ENCODE results near the gene RPS16.
A peak's percentile ranks its signal among the peaks of the same experiment; 100 is the strongest.

The RPS16 gene

DNA sequence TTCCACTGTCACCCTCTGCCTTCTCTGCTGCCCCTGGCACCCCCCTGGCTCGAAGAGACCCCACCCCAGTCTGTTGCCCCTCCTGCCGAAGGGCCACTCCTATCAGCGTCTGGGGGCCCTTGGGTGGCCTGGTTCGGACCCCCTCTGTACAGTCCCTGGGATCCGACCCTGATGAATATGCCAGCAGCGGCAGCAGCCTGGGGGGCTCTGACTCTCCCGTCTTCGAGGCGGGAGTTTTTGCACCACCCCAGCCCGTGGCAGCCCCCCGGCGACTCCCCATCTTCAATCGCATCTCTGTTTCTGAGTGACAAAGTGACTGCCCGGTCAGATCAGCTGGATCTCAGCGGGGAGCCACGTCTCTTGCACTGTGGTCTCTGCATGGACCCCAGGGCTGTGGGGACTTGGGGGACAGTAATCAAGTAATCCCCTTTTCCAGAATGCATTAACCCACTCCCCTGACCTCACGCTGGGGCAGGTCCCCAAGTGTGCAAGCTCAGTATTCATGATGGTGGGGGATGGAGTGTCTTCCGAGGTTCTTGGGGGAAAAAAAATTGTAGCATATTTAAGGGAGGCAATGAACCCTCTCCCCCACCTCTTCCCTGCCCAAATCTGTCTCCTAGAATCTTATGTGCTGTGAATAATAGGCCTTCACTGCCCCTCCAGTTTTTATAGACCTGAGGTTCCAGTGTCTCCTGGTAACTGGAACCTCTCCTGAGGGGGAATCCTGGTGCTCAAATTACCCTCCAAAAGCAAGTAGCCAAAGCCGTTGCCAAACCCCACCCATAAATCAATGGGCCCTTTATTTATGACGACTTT, 27.1 kb downstream of the RPS16 start:
- TF ChIP-seq, protein P1, sequence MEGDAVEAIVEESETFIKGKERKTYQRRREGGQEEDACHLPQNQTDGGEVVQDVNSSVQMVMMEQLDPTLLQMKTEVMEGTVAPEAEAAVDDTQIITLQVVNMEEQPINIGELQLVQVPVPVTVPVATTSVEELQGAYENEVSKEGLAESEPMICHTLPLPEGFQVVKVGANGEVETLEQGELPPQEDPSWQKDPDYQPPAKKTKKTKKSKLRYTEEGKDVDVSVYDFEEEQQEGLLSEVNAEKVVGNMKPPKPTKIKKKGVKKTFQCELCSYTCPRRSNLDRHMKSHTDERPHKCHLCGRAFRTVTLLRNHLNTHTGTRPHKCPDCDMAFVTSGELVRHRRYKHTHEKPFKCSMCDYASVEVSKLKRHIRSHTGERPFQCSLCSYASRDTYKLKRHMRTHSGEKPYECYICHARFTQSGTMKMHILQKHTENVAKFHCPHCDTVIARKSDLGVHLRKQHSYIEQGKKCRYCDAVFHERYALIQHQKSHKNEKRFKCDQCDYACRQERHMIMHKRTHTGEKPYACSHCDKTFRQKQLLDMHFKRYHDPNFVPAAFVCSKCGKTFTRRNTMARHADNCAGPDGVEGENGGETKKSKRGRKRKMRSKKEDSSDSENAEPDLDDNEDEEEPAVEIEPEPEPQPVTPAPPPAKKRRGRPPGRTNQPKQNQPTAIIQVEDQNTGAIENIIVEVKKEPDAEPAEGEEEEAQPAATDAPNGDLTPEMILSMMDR (IDR thresholded peaks at IDR 0.05; ENCODE audit: borderline replicate concordance, insufficient read depth, low read depth, low read length) = no peak
- H3K4me3 ChIP-seq (ENCODE audit: low read depth, low read length) = peak overlapping the region; percentile 95

DNA sequence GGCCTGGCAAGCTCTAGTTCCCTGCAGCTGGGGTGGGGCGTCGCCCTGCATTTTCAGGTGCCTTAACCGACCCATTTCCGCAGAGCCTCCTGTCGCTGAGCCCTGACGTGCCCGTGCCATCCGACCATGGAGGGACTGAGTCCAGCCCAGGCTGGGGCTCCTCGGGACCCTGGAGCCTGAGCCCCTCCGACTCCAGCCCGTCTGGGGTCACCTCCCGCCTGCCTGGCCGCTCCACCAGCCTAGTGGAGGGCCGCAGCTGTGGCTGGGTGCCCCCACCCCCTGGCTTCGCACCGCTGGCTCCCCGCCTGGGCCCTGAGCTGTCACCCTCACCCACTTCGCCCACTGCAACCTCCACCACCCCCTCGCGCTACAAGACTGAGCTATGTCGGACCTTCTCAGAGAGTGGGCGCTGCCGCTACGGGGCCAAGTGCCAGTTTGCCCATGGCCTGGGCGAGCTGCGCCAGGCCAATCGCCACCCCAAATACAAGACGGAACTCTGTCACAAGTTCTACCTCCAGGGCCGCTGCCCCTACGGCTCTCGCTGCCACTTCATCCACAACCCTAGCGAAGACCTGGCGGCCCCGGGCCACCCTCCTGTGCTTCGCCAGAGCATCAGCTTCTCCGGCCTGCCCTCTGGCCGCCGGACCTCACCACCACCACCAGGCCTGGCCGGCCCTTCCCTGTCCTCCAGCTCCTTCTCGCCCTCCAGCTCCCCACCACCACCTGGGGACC, 27.9 kb downstream of the RPS16 start:
- TF ChIP-seq, protein P1 (IDR thresholded peaks at IDR 0.05; ENCODE audit: borderline replicate concordance, insufficient read depth, low read depth, low read length) = no peak
- peak overlapping the region; percentile 95 for H3K4me3 ChIP-seq (ENCODE audit: low read depth, low read length)

DNA sequence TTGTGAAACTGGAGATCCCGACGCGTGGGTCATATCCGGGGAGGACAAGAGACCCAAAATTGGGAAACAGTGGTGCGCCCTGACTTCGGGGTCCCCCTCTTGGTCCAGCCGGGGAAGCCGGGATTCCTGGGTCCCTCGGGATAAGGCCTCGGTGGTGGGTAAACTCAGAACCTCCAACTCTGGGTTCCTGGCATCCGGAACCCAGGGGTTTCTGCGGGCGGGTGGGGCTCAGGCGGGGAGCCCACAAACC, 28.4 kb downstream of the RPS16 start:
- TF ChIP-seq, protein P1 (IDR thresholded peaks at IDR 0.05; ENCODE audit: borderline replicate concordance, insufficient read depth, low read depth, low read length) = no peak
- H3K4me3 ChIP-seq (ENCODE audit: low read depth, low read length) = peak overlapping the region; percentile 95

DNA sequence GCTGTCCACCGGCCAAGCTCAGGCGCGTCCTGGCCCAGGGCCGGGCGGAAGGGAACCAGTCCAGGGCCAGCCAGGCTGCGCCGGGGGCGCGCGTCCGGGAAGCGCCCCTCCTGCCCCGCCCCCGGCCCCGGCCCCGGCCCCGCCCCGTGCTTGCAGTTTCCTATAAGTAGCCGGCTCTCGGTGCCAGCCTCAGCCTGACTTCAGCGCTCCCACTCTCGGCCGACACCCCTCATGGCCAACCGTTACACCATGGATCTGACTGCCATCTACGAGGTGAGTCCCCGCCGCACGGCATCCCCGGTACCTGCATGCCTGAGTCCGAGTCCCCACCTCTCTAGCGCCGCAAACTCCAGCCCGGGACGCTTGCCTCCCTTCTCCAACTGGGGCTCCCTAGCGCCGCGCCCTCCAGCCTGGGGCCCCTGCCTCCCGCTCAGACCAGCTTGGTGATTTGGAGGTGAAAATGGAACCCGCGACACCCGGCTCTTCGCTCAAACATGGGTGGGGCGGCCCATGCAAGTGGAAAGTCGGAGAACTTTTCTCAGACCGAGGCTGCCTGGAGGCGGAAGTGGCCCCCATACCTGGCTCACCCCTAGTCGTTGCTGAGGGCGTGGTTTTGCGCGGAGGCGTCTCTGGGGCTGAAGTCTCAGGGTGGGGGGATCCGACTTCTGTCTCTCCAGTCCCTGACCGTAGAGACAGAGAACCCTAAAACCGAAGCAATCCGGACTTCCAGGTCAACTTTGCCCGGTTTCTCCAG, 28.9 kb downstream of the RPS16 start, which contains the start of gene ZFP36:
Gene ZFP36 (plus strand): TSS at position 192 of the 754 bp plus-strand sequence. CDS start 58 bp downstream, at position 250.
- peak within 1 kb of the TSS; percentile 95 for H3K4me3 ChIP-seq (ENCODE audit: low read depth, low read length)
- TF ChIP-seq, protein P1 (IDR thresholded peaks at IDR 0.05; ENCODE audit: borderline replicate concordance, insufficient read depth, low read depth, low read length) = 0 out of 2 replicates have a peak, but pooled peaks have one; percentile 10

DNA sequence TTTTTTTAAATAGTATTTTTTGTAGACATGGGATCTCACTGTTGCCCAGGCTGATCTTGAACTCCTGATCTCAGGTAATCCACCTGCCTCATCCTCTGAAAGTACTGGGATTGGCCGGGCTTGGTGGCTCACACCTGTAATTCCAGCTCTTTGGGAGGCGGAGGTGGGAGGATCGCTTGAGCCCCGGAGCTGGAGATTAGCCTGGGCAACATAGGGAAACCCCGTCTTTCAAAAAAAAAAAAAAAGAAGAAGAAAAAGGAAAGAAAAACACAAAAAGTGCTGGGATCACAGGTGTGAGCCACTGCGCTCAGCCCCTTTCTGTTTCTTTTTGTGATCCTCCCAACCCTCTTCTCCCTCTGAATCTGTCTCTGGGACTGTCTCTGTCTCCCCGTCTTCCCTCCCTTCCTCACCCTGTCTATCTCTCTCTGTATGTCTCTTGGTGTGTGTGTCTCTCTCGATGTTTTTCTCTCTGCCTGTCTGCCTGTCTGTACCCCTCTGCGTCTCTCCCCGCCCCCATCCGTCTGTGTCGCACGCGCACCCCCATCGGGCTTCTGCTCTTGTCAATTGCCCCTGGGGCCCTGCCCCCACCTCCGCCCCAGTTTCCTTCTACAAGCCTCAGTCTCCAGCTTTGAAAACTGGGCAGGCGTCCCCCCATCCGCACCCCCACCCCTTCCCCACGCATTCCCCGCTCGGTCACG, 29.6 kb downstream of the RPS16 start:
- TF ChIP-seq, protein P1 (IDR thresholded peaks at IDR 0.05; ENCODE audit: borderline replicate concordance, insufficient read depth, low read depth, low read length) = no peak
- peak overlapping the region; percentile 95 for H3K4me3 ChIP-seq (ENCODE audit: low read depth, low read length)

DNA sequence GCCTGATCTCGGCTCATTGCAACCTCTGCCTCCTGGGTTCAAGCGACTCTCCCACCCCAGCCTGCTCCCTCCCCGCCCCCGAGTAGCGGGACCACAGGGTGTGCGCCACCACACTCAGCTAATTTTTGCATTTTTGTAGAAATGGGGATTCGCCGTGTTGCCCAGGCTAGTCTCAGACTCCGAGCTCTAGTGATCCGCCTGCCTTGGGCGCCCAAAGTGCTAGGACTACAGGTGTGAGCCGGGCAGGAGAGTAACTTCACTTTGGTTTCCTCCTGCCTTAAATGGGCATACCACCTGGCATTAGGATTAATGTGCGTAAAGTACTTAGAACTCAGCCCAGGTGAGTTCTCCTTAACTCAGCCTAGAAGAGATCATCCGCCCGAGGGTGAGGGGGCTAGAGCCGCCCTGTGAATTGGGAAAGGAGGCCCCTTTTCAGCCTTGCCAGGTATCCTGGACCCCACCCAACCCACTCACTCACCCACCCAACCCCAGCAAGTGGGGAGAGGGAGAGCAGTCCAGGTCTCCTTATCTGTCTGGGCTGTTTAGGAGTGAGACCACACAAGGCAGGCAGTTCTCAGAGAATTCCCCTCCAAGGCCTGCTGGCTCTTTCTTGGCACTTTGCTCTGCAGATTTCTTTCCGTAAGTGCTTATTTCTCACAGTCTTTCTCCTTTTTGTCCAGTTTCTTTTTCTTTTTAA, 30.3 kb downstream of the RPS16 start:
- no peak overlapping the region for H3K4me3 ChIP-seq (ENCODE audit: low read depth, low read length)

More for the DNA sequence above, 30.3 kb downstream of the RPS16 start:
- TF ChIP-seq, protein P1 (IDR thresholded peaks at IDR 0.05; ENCODE audit: borderline replicate concordance, insufficient read depth, low read depth, low read length) = no peak

Data from GM12875 (cell line).